H9 (cell line): ENCODE measurements around the gene FITM2. TPM values are rescaled to one million over a fixed set of nuclear protein-coding genes. Genes with fewer than 3 reads are reported as not detected.

Source experiments
- DNase-seq: peaks from one replicate; pipeline ENCODE4 v3.0.0-alpha.2; 2017
- H2AFZ ChIP-seq: one replicate; pipeline ENCODE4 v1.6.1; 2013; ENCODE audit warnings: mild to moderate bottlenecking, low read length, control low read depth, moderate library complexity
- H2AK5ac ChIP-seq: 2 replicates; pipeline ENCODE4 v1.6.1; 2013; ENCODE audit warnings: low read length, control low read depth, mixed read lengths; ENCODE audit not compliant: insufficient read length
- H2BK120ac ChIP-seq: one replicate; pipeline ENCODE4 v1.6.1; 2013; ENCODE audit warnings: low read depth, mild to moderate bottlenecking, low read length, control low read depth, inconsistent platforms; ENCODE audit not compliant: poor library complexity, severe bottlenecking
- H2BK12ac ChIP-seq: 2 replicates; pipeline ENCODE4 v1.6.1; 2013; ENCODE audit warnings: low read length, control low read depth, mixed read lengths, low read depth; ENCODE audit not compliant: insufficient read length
- H2BK15ac ChIP-seq: 2 replicates; pipeline ENCODE4 v1.6.1; 2013; ENCODE audit warnings: low read depth, low read length, control low read depth
- H2BK20ac ChIP-seq: one replicate; pipeline ENCODE4 v1.6.1; 2013; ENCODE audit warnings: low read depth, mild to moderate bottlenecking, low read length, control low read depth, inconsistent platforms; ENCODE audit not compliant: poor library complexity, severe bottlenecking
- H2BK5ac ChIP-seq: 2 replicates; pipeline ENCODE4 v1.6.1; 2013; ENCODE audit warnings: low read length, control low read depth, mixed read lengths; ENCODE audit not compliant: insufficient read length
- H3K14ac ChIP-seq: 2 replicates; pipeline ENCODE4 v1.6.1; 2013; ENCODE audit warnings: low read length, control low read depth; ENCODE audit not compliant: insufficient read depth
- H3K18ac ChIP-seq: 2 replicates; pipeline ENCODE4 v1.6.1; 2013; ENCODE audit warnings: low read depth, mild to moderate bottlenecking, mixed read lengths, low read length, control low read depth; ENCODE audit not compliant: insufficient read length
- H3K23ac ChIP-seq: 2 replicates; pipeline ENCODE4 v1.6.1; 2013; ENCODE audit warnings: low read length, control low read depth, mixed read lengths, low read depth; ENCODE audit not compliant: insufficient read length
- H3K23me2 ChIP-seq: 2 replicates; pipeline ENCODE4 v1.6.1; 2013; ENCODE audit warnings: low read depth, mild to moderate bottlenecking, mixed read lengths, low read length, control low read depth; ENCODE audit not compliant: insufficient read length, poor library complexity, severe bottlenecking
- H3K27ac ChIP-seq: 2 replicates; pipeline ENCODE4 v1.5.1; 2013; ENCODE audit warnings: low read length, control low read depth, mixed read lengths, low read depth; ENCODE audit not compliant: insufficient read length
- H3K27me3 ChIP-seq: 2 replicates; pipeline ENCODE4 v1.6.1; 2013; ENCODE audit warnings: low read length, control low read depth, inconsistent platforms; ENCODE audit not compliant: insufficient read depth
- H3K4ac ChIP-seq: 2 replicates; pipeline ENCODE4 v1.6.1; 2013; ENCODE audit warnings: low read depth, mild to moderate bottlenecking, control low read depth, inconsistent platforms, low read length, moderate library complexity
- H3K4me1 ChIP-seq: 2 replicates; pipeline ENCODE4 v1.6.1; 2013; ENCODE audit warnings: low read length, control low read depth, inconsistent platforms; ENCODE audit not compliant: insufficient read depth
- H3K4me2 ChIP-seq: 2 replicates; pipeline ENCODE4 v1.6.1; 2013; ENCODE audit warnings: low read length, control low read depth, mixed read lengths; ENCODE audit not compliant: insufficient read length, insufficient read depth
- H3K56ac ChIP-seq: 2 replicates; pipeline ENCODE4 v1.6.1; 2013; ENCODE audit warnings: low read depth, mild to moderate bottlenecking, mixed read lengths, low read length, control low read depth; ENCODE audit not compliant: insufficient read length
- H3K79me1 ChIP-seq: 2 replicates; pipeline ENCODE4 v1.6.1; 2013; ENCODE audit warnings: low read depth, mild to moderate bottlenecking, moderate library complexity, low read length, control low read depth, inconsistent platforms; ENCODE audit not compliant: insufficient read depth, poor library complexity, severe bottlenecking
- H3K79me2 ChIP-seq: 2 replicates; pipeline ENCODE4 v1.6.1; 2013; ENCODE audit warnings: low read length, control low read depth, inconsistent platforms; ENCODE audit not compliant: insufficient read depth
- H3K9ac ChIP-seq: 2 replicates; pipeline ENCODE4 v1.6.1; 2013; ENCODE audit warnings: low read length, control low read depth, mixed read lengths; ENCODE audit not compliant: insufficient read length; ENCODE audit errors: extremely low read depth
- H3K9me3 ChIP-seq: one replicate; pipeline ENCODE4 v1.6.1; 2013; ENCODE audit warnings: low read depth, low read length, inconsistent platforms; ENCODE audit not compliant: control insufficient read depth
- H3T11ph ChIP-seq: one replicate; pipeline ENCODE4 v1.6.1; 2013; ENCODE audit warnings: mild to moderate bottlenecking, low read length, control low read depth, inconsistent platforms
- H4K20me1 ChIP-seq: one replicate; pipeline ENCODE4 v1.6.1; 2013; ENCODE audit not compliant: control insufficient read depth, insufficient read length, insufficient read depth
- H4K5ac ChIP-seq: 2 replicates; pipeline ENCODE4 v1.6.1; 2013; ENCODE audit warnings: low read depth, mild to moderate bottlenecking, mixed read lengths, low read length, control low read depth; ENCODE audit not compliant: insufficient read length
- H4K8ac ChIP-seq: replicated peaks from 2 replicates; pipeline ENCODE4 v1.6.1; 2013; ENCODE audit warnings: low read length, control low read depth, mixed read lengths, low read depth; ENCODE audit not compliant: insufficient read length
- H4K91ac ChIP-seq: 2 replicates; pipeline ENCODE4 v1.6.1; 2013; ENCODE audit warnings: low read depth, mild to moderate bottlenecking, moderate library complexity, mixed read lengths, low read length, control low read depth; ENCODE audit not compliant: insufficient read length
- H3K27ac Mint-ChIP-seq, 3 experiments: 2 replicates in 2 of 3; 3 replicates in 1 of 3; pipeline ENCODE4 v1.8.0; 2020 to 2021; ENCODE audit warnings: mixed read lengths in 3 of 3, mild to moderate bottlenecking in 1 of 3, moderate library complexity in 1 of 3
- H3K27me3 Mint-ChIP-seq: 2 replicates; pipeline ENCODE4 v1.8.0; 2021; ENCODE audit warnings: low read depth, mild to moderate bottlenecking, moderate library complexity, mixed read lengths
- H3K36me3 Mint-ChIP-seq, 3 experiments: 2 replicates in 2 of 3; 3 replicates in 1 of 3; pipeline ENCODE4 v1.8.0; 2020 to 2021; ENCODE audit warnings: low read depth in 3 of 3, mixed read lengths in 3 of 3; ENCODE audit not compliant: insufficient read depth in 1 of 3
- H3K4me1 Mint-ChIP-seq, 2 experiments: 2 replicates each; pipeline ENCODE4 v1.8.0; 2020; ENCODE audit warnings: mixed read lengths in 2 of 2
- H3K4me3 Mint-ChIP-seq, 2 experiments: 2 replicates in 1 of 2; 3 replicates in 1 of 2; pipeline ENCODE4 v1.8.0; 2020 to 2021; ENCODE audit warnings: mild to moderate bottlenecking in 2 of 2, mixed read lengths in 2 of 2, moderate library complexity in 1 of 2
- H3K9me3 Mint-ChIP-seq, 2 experiments: 2 replicates in 1 of 2; 3 replicates in 1 of 2; pipeline ENCODE4 v1.8.0; 2020; ENCODE audit warnings: mild to moderate bottlenecking in 2 of 2, mixed read lengths in 2 of 2, moderate library complexity in 1 of 2
- WGBS: extraction: QIAGEN DNeasy Blood & Tissue Kit; methylation state at CpG from one replicate; pipeline ENCODE4 v1.1.7; 2013; ENCODE audit warnings: missing lambda C conversion rate, low lambda C conversion rate, mixed read lengths; ENCODE audit not compliant: insufficient read length; ENCODE audit errors: extremely low coverage; 5-methylcytosine and 5-hydroxymethylcytosine counted together
- total RNA-seq: library from RNA; stranded (reverse); gene quantifications from 2 replicates; pipeline ENCODE4 v1.2.1, GENCODE V29; 2021
- TF ChIP-seq, protein P1 (sequence below): fragments of 200-600 bp; sonication (generic); conservative IDR thresholded peaks from 3 replicates; pipeline ENCODE4 v1.8.0; 2021; ENCODE audit warnings: antibody characterized with exemption, mild to moderate bottlenecking

Gene FITM2
- total RNA-seq, 1 experiment from 2014 or later = 1.7 TPM

DNA sequence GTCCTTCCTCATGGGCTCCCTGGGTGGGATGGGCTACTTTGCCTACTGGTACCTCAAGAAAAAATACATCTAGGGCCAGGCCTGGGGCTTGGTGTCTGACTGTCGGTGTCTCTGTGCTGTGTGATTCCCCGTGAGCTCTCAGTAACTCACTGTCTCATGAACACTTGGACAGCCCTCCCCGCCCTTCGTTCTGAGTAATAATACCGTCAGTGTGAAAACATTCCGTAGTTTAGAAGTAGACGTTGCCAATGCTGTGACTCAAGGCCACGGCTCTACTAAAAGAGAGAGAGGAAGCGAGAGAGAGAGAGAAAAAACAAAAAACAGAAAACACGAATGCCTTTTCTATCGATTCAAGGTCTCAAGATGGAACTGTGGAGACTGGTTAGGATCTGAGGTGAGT, 31.8 kb downstream of the FITM2 start:
- WGBS = no CpG with 5 or more reads among the region's 11 CpGs
- Histone ChIP-seq H2BK15ac (no peak overlapping the region), H3K27me3 (no peaks in the 10 kb centered on the region), H2AFZ (no peak overlapping the region), H3K56ac (no peak overlapping the region), H2BK120ac (no peak overlapping the region), H3K9ac (no peak overlapping the region), H3T11ph (no peak overlapping the region), H3K4ac (no peak overlapping the region), H3K14ac (no peak overlapping the region), H3K23me2 (no peaks in the 10 kb centered on the region), H3K18ac (no peak overlapping the region), H2BK12ac (no peak overlapping the region), H4K8ac (no peak overlapping the region), H4K20me1 (no peaks in the 10 kb centered on the region), H2AK5ac (no peak overlapping the region), H3K79me2 (no peaks in the 10 kb centered on the region), H3K4me2 (no peak overlapping the region), H2BK20ac (no peak overlapping the region), H3K9me3 (no peaks in the 10 kb centered on the region), H3K79me1 (no peaks in the 10 kb centered on the region), H3K23ac (no peak overlapping the region), H3K27ac (no peak overlapping the region), H4K91ac (no peak overlapping the region), H2BK5ac (no peak overlapping the region), H4K5ac (no peak overlapping the region), H3K4me1 (no peaks in the 10 kb centered on the region)
- Mint-ChIP-seq H3K4me3 (no peak overlapping the region), H3K27ac (no peak overlapping the region; a peak in 1 of 7 replicates), H3K27me3 (no peaks in the 10 kb centered on the region), H3K4me1 (no peaks in the 10 kb centered on the region), H3K9me3 (no peaks in the 10 kb centered on the region), H3K36me3 (no peaks in the 10 kb centered on the region)
- TF ChIP-seq, protein P1, sequence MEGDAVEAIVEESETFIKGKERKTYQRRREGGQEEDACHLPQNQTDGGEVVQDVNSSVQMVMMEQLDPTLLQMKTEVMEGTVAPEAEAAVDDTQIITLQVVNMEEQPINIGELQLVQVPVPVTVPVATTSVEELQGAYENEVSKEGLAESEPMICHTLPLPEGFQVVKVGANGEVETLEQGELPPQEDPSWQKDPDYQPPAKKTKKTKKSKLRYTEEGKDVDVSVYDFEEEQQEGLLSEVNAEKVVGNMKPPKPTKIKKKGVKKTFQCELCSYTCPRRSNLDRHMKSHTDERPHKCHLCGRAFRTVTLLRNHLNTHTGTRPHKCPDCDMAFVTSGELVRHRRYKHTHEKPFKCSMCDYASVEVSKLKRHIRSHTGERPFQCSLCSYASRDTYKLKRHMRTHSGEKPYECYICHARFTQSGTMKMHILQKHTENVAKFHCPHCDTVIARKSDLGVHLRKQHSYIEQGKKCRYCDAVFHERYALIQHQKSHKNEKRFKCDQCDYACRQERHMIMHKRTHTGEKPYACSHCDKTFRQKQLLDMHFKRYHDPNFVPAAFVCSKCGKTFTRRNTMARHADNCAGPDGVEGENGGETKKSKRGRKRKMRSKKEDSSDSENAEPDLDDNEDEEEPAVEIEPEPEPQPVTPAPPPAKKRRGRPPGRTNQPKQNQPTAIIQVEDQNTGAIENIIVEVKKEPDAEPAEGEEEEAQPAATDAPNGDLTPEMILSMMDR = no peak
- no peak for DNase-seq
